22Rv1 (cell line): ENCODE results near the gene CAMK2N2.

Experiments used
- ZFX ChIP-seq: fragments of 450-650 bp; IDR thresholded peaks from 2 replicates; pipeline ENCODE4 v1.6.1; 2017; ENCODE audit warnings: antibody characterized with exemption, borderline replicate concordance
- TF ChIP-seq, protein P1 (sequence below): fragments of 450-650 bp; IDR thresholded peaks from 2 replicates; pipeline ENCODE4 v1.5.1; 2017; ENCODE audit warnings: mild to moderate bottlenecking

DNA sequence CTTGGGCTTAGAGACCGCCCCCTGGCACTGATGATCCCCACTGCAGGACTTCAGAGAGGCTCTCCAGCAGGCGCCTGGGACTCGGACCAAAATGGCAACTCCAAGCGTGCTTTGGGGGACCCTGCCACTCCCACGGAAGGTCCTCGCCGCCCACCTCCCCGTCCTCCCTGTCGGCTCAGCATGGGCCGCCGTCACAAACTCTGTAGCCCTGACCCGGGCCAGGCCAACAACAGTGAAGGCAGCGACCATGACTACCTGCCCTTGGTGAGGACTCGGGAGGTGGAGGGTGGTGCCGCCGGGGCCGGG, 20.3 kb downstream of the CAMK2N2 start:
- TF ChIP-seq, protein P1, sequence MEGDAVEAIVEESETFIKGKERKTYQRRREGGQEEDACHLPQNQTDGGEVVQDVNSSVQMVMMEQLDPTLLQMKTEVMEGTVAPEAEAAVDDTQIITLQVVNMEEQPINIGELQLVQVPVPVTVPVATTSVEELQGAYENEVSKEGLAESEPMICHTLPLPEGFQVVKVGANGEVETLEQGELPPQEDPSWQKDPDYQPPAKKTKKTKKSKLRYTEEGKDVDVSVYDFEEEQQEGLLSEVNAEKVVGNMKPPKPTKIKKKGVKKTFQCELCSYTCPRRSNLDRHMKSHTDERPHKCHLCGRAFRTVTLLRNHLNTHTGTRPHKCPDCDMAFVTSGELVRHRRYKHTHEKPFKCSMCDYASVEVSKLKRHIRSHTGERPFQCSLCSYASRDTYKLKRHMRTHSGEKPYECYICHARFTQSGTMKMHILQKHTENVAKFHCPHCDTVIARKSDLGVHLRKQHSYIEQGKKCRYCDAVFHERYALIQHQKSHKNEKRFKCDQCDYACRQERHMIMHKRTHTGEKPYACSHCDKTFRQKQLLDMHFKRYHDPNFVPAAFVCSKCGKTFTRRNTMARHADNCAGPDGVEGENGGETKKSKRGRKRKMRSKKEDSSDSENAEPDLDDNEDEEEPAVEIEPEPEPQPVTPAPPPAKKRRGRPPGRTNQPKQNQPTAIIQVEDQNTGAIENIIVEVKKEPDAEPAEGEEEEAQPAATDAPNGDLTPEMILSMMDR: no peak
- no peak for TF ChIP-seq ZFX
